Endothelial cell of umbilical vein (primary cell): ENCODE results near the gene KDM4C. TPM values are rescaled to one million over a fixed set of nuclear protein-coding genes. Genes with fewer than 3 reads are reported as not detected.

Experiments
- BruUV-seq: library from RNA; stranded (reverse); fragments of 400-500 nt; replicated peaks from 2 replicates; lab custom pipeline; 2021; lab: Mats Ljungman, UMichigan
- CTCF ChIA-PET: fragments of 300-600, 350-600 bp; sonication (Branson Sonifier 250); formaldehyde crosslinking; loops from one replicate; lab custom pipeline; 2021; ENCODE audit warnings: antibody characterized with exemption, inconsistent platforms; lab: Charles Lee
- POLR2A ChIA-PET: fragments of 300-600, 350-600 bp; sonication (Branson Sonifier 250); formaldehyde crosslinking; loops from one replicate; lab custom pipeline; 2021; ENCODE audit warnings: antibody characterized with exemption, inconsistent platforms; lab: Charles Lee
- DNase-seq: peaks from one replicate; pipeline ENCODE4 v3.0.0-alpha.2; 2011; ENCODE audit warnings: low read depth, low spot score
- FAIRE-seq: peaks from 2 replicates; lab custom pipeline; 2011; peaks lifted over from hg19 to GRCh38; lab: Jason Lieb, UNC
- H2AFZ ChIP-seq: 2 replicates; pipeline ENCODE4 v1.6.0; 2012; ENCODE audit warnings: low read depth, low read length, control low read depth, inconsistent platforms
- H3K27ac ChIP-seq: 2 replicates; pipeline ENCODE4 v1.5.1; 2011; ENCODE audit warnings: low read depth, mild to moderate bottlenecking, control low read depth, low read length, moderate library complexity; ENCODE audit not compliant: insufficient read depth
- H3K27me3 ChIP-seq, 2 experiments: 2 replicates each; pipeline versions ENCODE4 v1.6.0 to v1.6.1; 2011; ENCODE audit warnings: low read length in 2 of 2, mixed read lengths in 1 of 2; ENCODE audit not compliant: control insufficient read depth in 2 of 2, insufficient read depth in 2 of 2
- H3K36me3 ChIP-seq, 2 experiments: 2 replicates in 1 of 2; 3 replicates in 1 of 2; pipeline ENCODE4 v1.5.1; 2011; ENCODE audit warnings: low read length in 2 of 2, mild to moderate bottlenecking in 1 of 2, moderate library complexity in 1 of 2; ENCODE audit not compliant: control insufficient read depth in 2 of 2, insufficient read depth in 2 of 2; ENCODE audit errors: extremely low read depth in 1 of 2
- H3K4me1 ChIP-seq: 3 replicates; pipeline ENCODE4 v1.5.1; 2011; ENCODE audit warnings: mild to moderate bottlenecking, low read length; ENCODE audit not compliant: control insufficient read depth, insufficient read depth; ENCODE audit errors: extremely low read depth
- H3K4me2 ChIP-seq: 2 replicates; pipeline ENCODE4 v1.6.1; 2011; ENCODE audit warnings: low read length, control low read depth, mixed read lengths; ENCODE audit not compliant: insufficient read depth
- H3K4me3 ChIP-seq, 3 experiments: fragments of 200-600 bp in 1 of 3; sonication (generic), shearing (Covaris generic) in 1 of 3; replicated peaks in 1 of 3; 2 replicates each; pipeline ENCODE4 v1.5.1; 2011 to 2016; ENCODE audit warnings: control low read depth in 3 of 3, low read length in 3 of 3, mild to moderate bottlenecking in 2 of 3, inconsistent platforms in 1 of 3, low read depth in 1 of 3, moderate library complexity in 1 of 3; ENCODE audit not compliant: insufficient read depth in 1 of 3
- H3K79me2 ChIP-seq: 2 replicates; pipeline ENCODE4 v1.6.0; 2012; ENCODE audit warnings: low read length, inconsistent platforms; ENCODE audit not compliant: control insufficient read depth, insufficient read depth
- H3K9ac ChIP-seq: replicated peaks from 2 replicates; pipeline ENCODE3; 2011; ENCODE audit warnings: low read length, control low read depth; ENCODE audit not compliant: insufficient read depth; ENCODE audit errors: extremely low read depth
- H3K9me1 ChIP-seq: replicated peaks from 3 replicates; pipeline ENCODE4 v1.6.0; 2011; ENCODE audit warnings: mild to moderate bottlenecking, low read length; ENCODE audit not compliant: control insufficient read depth, insufficient read depth; ENCODE audit errors: extremely low read depth
- H3K9me3 ChIP-seq: replicated peaks from 2 replicates; pipeline ENCODE4 v1.5.1; 2012; ENCODE audit warnings: low read length, inconsistent platforms; ENCODE audit not compliant: control insufficient read depth, insufficient read depth
- H4K20me1 ChIP-seq: replicated peaks from 2 replicates; pipeline ENCODE3; 2011; ENCODE audit warnings: mild to moderate bottlenecking, low read length; ENCODE audit not compliant: control insufficient read depth, insufficient read depth; ENCODE audit errors: extremely low read depth
- CTCF ChIP-seq, 2 donors: IDR thresholded peaks; 1 replicate in 1 of 2; 2 replicates in 1 of 2; pipeline ENCODE4 v1.5.1; 2011; ENCODE audit warnings: low read length in 2 of 2, mild to moderate bottlenecking in 2 of 2, moderate library complexity in 2 of 2, control low read depth in 1 of 2, inconsistent platforms in 1 of 2, low read depth in 1 of 2; ENCODE audit not compliant: insufficient read depth in 1 of 2; ENCODE audit errors: extremely low read depth in 1 of 2
- EZH2 ChIP-seq: IDR thresholded peaks from 2 replicates; pipeline ENCODE4 v1.6.1; 2012; ENCODE audit warnings: borderline replicate concordance, low read depth, mild to moderate bottlenecking, moderate library complexity, low read length, inconsistent platforms; ENCODE audit not compliant: severe bottlenecking
- FOS ChIP-seq: IDR thresholded peaks from 2 replicates; pipeline ENCODE4 v1.6.1; 2011; ENCODE audit warnings: mild to moderate bottlenecking, low read length, moderate library complexity, borderline replicate concordance; ENCODE audit not compliant: insufficient read depth
- GATA2 ChIP-seq: IDR thresholded peaks from 2 replicates; pipeline ENCODE4 v1.7.0; 2011; ENCODE audit warnings: low read depth, mild to moderate bottlenecking, moderate library complexity, mixed read lengths, low read length; ENCODE audit not compliant: insufficient read length, insufficient read depth
- JUN ChIP-seq: IDR thresholded peaks from 2 replicates; pipeline ENCODE4 v1.6.1; 2011; ENCODE audit warnings: borderline replicate concordance, low read depth; ENCODE audit not compliant: insufficient read length, insufficient read depth
- MAX ChIP-seq: IDR thresholded peaks from 2 replicates; pipeline ENCODE4 v1.6.1; 2011; ENCODE audit not compliant: insufficient read depth, insufficient read length
- MYC ChIP-seq: IDR thresholded peaks from one replicate; pipeline ENCODE4 v1.6.1; 2011; ENCODE audit warnings: mild to moderate bottlenecking, low read depth, low read length
- POLR2A ChIP-seq: IDR thresholded peaks from 2 replicates; pipeline ENCODE4 v1.6.1; 2012; ENCODE audit warnings: low read depth, mild to moderate bottlenecking, control low read depth, low read length
- POLR2AphosphoS5 ChIP-seq: IDR thresholded peaks from 2 replicates; pipeline ENCODE4 v1.6.1; 2012; ENCODE audit warnings: low read depth, mild to moderate bottlenecking, control low read depth, low read length, moderate library complexity; ENCODE audit not compliant: insufficient read depth
- dilution Hi-C: fragments of 300-500 bp; cut with MboI; formaldehyde crosslinking; loops from one replicate; pipeline ENCODE4 v1.15.0; 2019; ENCODE audit warnings: low sequenced_read_pairs; ENCODE audit not compliant: extremely low pct_ligation_motif_present
- intact Hi-C: fragments of 100-400 bp; cut with micrococcal nuclease; formaldehyde crosslinking; loops from one replicate; pipeline ENCODE4 v1.10.0; 2022
- polyA plus RNA-seq, 4 experiments: library from polyadenylated mRNA; depleted of rRNA in 3 of 4; stranded (reverse) in 3 of 4; unstranded in 1 of 4; fragments of >200 nt; gene quantifications; 2 replicates each; pipeline versions ENCODE4 v1.2.1 to v1.2.3, GENCODE V29; 2011 to 2012; ENCODE audit warnings: missing spikeins in 1 of 4
- total RNA-seq: library from RNA; stranded (reverse); gene quantifications from 2 replicates; pipeline ENCODE4 v1.2.3, GENCODE V29; 2021

Gene KDM4C
- total and polyA plus RNA-seq, 2 donors (not counting 3 experiments of a cell fraction or from before 2014, with no cell fraction given), result 5.4 to 15.0 TPM

- no TSS peak for BruUV-seq
- no peaks in the 10 kb centered on the region for H4K20me1 ChIP-seq
- H3K4me2 ChIP-seq, result no peak overlapping the region
- ChIA-PET POLR2A (no interaction called here), CTCF (no interaction called here)
- H3K9me3 ChIP-seq, result no peaks in the 10 kb centered on the region
- intact Hi-C loops (no loop called here), dilution Hi-C loops (no loop called here)
- no peak overlapping the region for H3K9ac ChIP-seq
- H3K27me3 ChIP-seq, result no peaks in the 10 kb centered on the region
- peaks cover 7% of the 10 kb centered on the region for H3K4me1 ChIP-seq
- no peak overlapping the region for H3K27ac ChIP-seq
- DNase-seq, result no peak
- no peaks in the 10 kb centered on the region for H3K9me1 ChIP-seq
- H3K36me3 ChIP-seq, result no peaks in the 10 kb centered on the region
- TF ChIP-seq JUN (no peak), MAX (no peak), EZH2 (no peak), POLR2AphosphoS5 (no peak)
- FAIRE-seq, result no peak
- H2AFZ ChIP-seq, result no peak overlapping the region
- H3K4me3 ChIP-seq, result no peak overlapping the region
- no peaks in the 10 kb centered on the region for H3K79me2 ChIP-seq
Observed at GRCh38 chr9:6938873-6939272, 181.1 kb downstream of the KDM4C start.

- intact Hi-C loops (no loop called here), dilution Hi-C loops (no loop called here)
- no TSS peak for BruUV-seq
- Histone ChIP-seq H2AFZ (no peak overlapping the region), H3K79me2 (no peaks in the 10 kb centered on the region), H3K27ac (no peak overlapping the region), H3K9ac (no peak overlapping the region), H3K36me3 (no peaks in the 10 kb centered on the region), H3K4me2 (no peak overlapping the region), H3K4me3 (no peak overlapping the region), H3K27me3 (no peaks in the 10 kb centered on the region), H3K4me1 (peaks cover 19% of the 10 kb centered on the region), H3K9me1 (no peaks in the 10 kb centered on the region), H4K20me1 (no peaks in the 10 kb centered on the region), H3K9me3 (no peaks in the 10 kb centered on the region)
- TF ChIP-seq POLR2AphosphoS5 (no peak), GATA2 (no peak), JUN (no peak), EZH2 (no peak), MAX (no peak), FOS (no peak), CTCF (IDR thresholded peaks at IDR 0.05; ENCODE audit: extremely low read depth in 1 of 2, insufficient read depth in 1 of 2, low read depth in 1 of 2, low read length in 2 of 2) (no peak), POLR2A (no peak), MYC (no peak)
- FAIRE-seq (no peak), DNase-seq (no peak)
- ChIA-PET CTCF (no interaction called here), POLR2A (no interaction called here)
Observed at GRCh38 chr9:6941501-6941900, 183.7 kb downstream of the KDM4C start.
